HTERT RPE-1 (cell line): Measurements from ENCODE around the gene SSC5D.

Experiments
- in situ Hi-C: fragments of 300-500 bp; cut with MboI; formaldehyde crosslinking; loops from 4 replicates; pipeline ENCODE4 v1.14.3; 2020; ENCODE audit warnings: low sequenced_read_pairs

SSC5D gene

DNA sequence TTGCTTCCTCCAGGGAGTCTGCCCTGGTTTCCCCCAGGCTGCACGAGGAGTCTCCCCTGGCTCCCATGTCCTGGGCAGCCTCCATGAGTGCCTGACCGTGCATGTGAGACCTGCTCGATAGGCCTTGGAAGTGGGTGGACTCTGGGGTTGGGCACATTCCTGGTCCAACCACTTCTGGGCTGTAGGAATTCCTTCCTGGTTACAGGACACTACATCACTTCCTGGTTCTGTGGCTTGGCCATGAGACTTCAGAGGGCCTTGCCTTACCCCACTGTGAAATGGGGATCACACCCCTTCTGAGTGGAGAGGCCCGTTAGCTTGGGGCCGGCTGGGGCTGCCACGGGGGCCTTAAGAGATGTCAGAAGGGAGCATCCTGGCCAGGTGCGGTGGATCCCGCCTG, 15.8 kb upstream of the SSC5D start:
- in situ Hi-C loops = no loop called here

DNA sequence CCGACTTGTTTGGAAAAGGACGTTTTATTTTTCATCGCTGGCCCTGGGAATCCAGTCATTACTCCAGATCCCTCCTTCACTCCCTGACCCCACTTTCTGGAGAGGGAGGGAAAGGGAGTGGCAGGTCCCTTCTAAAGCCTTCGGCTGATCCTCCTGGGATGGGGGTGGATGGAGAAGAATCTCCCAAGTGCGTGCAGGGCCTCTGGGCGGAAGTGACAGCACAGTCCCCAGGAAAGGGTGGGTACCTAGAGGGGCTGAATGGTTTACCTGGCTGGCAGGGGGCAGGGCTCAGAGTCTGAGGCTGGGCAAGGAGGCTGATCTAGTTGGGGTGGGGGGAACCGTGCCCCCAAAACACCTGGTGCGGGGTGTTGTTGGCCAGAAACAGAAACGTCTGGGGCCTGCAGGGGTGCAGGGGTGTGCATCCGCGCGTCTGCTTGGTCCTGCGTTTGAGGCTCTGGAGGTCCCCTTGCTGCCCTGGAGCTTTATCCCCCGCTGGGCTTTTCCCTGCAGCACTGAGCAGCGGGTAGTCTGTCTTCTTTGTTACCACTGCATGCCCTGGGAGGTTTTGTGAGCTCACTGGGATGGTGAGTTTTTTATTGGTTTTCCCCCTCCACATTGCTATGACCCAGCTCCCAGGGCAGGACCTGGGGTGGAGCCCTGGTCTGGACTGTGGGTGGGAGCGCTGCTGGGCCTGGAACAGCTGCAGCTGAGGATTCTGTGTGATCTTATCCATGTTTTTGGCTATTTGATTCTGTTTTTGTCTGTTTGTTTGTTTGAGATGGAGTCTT, 14.8 kb upstream of the SSC5D start:
- in situ Hi-C loops = no loop called here

DNA sequence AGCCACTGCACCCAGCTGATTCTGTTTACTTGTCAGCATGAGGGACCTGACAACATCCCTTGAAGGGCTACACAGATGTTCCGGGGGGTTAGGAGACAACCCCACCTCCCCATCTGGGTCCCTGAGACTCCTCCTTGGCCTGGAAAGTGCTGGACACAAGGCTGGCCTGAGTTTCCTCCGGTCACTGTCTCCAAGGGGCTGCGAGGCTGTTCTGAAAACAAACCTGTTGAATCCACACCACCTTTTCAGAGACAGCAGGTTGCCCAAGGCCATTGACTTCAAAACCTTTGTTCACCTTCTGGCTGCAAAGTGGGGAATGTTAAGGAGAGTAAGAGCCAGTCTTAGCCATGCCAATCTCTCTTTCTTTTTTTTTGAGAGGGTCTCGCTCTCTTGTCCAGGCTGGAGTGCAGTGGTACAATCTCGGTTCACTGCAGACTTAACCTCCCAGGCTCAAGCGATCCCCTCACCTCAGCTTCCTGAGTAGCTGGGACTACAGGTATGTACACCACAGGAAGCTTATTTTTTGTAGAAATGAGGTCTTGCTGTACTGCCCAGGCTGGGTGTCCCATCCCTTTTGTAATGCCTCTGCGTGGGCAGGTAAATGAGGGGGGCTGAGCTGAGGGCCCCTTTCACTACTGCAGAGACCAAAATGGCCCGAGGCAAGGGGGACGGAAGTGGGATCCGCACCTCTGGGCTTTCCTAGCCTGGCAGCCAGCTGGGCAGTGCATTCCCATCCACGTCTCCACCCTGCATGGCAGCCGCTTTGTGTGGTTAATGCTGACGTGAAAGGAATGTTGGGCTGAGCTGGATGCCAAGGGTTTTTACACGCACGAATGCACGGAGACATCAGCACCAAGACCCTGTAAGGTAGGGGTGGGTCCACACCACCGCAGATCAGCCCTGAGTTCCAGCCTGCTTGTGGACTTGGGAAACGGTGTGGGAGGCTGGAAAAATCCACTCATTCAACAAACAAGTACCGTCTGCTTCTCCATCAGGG, 13.7 kb upstream of the SSC5D start:
- in situ Hi-C loops = no loop called here

DNA sequence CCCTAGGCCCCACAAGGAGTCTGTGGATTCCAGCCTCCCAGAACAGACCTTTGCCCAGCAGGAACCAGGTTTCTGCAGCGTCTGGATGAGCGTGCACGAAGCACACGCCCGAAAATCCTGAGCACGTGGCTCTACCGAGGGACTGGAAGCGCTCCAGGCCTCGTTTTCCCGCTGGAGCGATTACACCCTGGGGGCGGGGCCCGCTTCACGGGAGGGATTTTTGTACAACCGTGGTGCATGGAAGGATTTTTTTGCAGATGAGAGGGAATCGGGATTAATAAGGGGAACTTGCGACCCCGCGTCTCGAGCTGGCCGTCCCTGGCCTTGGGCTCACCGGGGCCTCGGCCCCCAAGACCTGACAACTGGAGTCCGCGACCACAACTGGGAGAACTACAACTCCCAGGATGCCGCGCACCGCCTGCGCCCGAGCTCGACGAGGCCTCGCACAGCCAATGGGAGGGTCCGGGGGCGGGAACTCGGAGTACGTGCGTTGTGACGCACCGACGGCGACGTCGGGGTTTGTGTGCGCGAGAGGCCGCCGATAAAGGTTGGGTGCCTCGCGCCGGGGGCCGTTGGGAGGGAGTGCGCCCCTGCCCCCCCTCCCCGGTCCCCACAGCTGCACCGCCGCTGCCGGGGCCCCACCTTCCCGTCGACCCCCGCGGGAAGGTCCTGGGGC, 12.0 kb upstream of the SSC5D start, which contains the start of gene ZNF628:
ZNF628 (plus strand) TSS at position 518 of the 676 bp plus-strand sequence. CDS start 3,294 bp downstream, outside the sequence.
- in situ Hi-C loops = no loop called here

DNA sequence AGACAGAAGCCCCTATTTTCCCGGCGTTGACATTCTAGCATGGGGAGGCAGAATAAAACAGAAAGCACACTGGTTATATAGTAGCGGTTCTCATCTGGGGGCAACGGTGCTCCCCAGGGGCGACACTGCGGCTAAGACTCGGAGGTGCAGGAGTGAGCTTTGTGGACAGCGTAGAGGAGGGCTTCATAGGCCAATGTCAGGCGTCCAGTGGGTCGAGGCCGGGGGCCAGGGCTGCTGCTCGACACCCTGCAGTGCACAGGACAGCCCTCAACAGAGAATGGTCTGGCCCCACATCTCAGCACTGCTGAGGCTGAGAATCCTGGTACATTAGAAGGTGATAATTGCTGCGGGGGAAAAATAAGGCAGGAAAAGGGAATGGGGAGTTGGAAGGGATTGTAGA, 10.3 kb upstream of the SSC5D start:
- in situ Hi-C loops = no loop called here

DNA sequence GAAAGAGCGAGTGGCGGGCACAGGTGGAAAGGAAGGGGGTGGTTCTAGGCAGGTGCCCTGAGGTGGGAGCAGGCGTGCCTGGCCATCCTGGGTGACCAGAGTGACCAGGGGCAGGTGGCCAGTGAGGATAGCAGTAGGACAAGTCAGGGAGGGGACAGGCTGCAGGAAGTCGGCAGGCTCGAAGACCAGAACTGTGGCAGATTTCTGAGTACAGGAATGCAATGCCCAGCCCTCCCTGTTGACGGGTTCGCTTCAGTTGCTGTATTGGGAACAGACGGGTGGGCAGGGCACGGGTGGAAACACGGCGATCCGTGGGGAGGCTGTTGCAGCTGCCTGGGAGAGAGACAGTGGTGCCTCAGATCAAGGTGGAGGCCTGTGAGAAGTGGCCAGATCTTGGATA, 9.9 kb upstream of the SSC5D start:
- in situ Hi-C loops = no loop called here

DNA sequence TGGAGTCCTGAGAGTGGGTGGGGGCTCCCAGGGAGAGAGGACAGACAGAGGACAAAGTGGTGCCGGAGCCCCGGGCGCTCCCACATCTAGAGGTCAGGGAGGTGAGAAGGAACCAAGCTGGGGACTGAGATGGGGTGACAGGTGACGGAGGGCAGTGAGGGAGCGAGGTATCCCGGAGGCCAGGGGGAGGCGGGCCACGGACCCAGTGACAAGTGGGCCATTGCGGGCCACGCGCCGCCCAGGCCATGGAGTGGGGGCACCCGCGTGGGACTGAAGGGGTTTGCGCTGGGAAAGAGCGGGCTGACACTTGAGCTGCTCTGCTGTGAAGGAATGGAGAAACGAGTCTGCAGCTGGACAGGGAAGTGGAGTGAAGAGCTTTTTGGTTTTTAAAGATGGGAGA, 9.2 kb upstream of the SSC5D start:
- in situ Hi-C loops = no loop called here

DNA sequence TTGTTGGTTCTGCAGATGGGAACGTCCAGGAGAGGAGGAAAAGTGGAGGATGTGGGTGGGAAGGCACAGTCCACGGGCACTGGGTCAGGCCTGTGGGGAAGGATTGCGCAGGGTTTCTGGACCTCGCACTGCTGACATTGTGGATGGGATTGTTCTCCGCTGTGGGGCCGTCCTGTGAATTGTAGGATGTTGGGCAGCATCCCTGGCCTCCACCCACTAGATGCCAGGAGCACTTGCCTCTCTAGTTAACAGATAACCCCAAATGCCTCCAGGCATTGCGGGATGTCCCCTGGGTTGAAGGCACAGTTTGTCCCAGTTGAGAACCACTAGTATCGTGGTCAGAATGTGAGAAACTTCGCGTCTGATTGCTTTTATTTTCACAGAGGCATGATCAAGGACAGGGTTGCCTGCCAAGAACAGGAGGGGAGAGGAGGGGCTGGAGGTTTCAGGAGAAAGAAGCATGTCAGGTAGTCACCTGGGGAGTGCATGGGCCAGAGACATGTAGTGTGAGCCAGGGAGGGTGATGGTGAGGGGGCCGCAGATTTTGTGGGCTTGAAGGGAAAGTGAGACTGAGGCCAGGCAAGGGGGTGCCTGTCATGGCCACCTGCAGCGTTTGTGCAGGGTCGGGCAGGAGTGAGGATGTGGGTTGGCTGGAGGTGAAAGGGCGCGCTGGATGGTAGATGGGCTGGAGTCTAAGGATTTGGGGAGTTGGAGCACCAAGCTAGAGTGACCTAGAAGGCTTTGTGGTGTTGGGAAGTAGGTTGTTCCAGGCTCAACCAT, 8.6 kb upstream of the SSC5D start:
- in situ Hi-C loops = no loop called here

DNA sequence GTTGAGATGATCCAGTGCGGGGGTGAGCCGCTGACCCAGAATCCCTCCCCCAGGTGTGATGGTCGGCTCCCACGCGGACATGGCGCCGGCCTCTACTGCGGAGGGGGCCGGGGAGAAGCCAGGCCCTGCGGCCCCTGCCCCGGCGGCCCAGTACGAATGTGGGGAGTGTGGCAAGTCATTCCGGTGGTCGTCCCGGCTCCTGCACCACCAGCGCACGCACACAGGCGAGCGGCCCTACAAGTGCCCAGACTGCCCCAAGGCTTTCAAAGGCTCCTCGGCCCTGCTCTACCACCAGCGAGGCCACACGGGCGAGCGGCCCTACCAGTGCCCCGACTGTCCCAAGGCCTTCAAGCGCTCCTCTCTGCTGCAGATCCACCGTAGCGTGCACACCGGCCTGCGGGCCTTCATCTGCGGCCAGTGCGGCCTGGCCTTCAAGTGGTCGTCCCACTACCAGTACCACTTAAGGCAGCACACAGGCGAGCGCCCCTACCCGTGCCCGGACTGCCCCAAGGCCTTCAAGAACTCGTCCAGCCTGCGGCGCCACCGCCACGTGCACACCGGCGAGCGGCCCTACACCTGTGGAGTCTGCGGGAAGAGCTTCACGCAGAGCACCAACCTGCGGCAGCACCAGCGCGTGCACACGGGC, 7.0 kb upstream of the SSC5D start:
- in situ Hi-C loops = no loop called here

DNA sequence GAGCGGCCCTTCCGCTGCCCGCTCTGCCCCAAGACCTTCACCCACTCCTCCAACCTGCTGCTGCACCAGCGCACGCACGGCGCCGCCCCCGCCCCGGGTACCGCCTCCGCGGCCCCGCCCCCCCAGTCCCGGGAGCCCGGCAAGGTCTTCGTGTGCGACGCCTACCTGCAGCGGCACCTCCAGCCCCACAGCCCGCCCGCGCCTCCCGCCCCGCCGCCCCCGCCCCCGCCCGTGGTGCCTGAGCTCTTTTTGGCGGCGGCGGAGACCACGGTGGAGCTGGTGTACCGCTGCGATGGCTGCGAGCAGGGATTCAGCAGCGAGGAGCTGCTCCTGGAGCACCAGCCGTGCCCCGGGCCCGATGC, 6.5 kb upstream of the SSC5D start:
- in situ Hi-C loops = no loop called here

DNA sequence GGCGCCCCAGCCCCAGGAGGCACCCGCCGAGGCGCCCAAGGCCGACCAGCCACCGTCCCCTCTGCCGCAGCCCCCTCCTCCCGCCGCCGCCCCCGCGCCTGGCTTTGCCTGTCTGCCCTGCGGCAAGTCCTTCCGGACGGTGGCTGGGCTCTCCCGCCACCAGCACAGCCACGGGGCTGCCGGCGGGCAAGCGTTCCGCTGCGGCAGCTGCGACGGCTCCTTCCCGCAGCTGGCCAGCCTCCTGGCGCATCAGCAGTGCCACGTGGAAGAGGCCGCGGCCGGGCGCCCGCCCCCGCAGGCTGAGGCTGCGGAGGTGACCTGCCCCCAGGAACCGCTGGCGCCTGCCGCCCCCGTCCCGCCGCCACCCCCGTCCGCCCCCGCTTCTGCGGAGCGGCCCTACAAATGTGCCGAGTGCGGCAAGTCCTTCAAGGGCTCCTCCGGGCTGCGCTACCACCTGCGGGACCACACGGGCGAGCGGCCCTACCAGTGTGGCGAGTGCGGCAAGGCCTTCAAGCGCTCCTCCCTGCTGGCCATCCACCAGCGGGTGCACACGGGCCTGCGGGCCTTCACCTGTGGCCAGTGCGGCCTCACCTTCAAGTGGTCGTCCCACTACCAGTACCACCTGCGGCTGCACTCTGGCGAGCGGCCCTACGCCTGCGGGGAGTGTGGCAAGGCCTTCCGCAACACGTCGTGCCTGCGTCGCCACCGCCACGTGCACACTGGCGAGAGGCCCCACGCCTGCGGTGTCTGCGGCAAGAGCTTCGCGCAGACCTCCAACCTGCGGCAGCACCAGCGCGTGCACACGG, 5.9 kb upstream of the SSC5D start:
- in situ Hi-C loops = no loop called here

DNA sequence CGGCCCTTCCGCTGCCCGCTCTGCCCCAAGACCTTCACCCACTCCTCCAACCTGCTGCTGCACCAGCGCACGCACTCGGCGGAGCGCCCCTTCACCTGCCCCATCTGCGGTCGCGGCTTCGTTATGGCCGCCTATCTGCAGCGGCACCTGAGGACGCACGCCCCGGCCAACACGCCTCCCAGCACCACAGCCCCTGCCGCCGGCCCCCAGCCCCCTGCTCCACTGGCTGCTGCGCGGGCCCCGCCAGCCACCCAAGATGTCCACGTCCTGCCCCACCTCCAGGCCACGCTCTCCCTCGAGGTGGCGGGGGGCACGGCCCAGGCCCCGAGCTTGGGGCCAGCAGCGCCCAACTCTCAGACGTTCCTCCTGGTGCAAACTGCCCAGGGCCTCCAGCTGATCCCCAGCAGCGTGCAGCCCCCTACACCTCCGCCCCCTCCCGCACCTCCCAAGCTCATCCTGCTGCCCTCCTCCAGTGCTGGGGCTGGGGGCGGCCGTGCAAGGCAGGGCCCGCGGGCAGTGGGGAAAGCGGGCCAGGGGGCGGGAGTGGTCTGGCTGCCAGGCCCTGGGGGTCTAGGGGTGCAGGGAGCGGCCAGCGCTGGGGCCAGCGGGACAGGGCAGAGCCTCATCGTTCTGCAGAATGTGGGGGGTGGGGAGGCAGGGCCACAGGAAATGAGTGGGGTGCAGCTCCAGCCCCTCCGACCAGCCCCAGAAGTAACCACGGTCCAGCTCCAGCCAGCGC, 5.1 kb upstream of the SSC5D start:
- in situ Hi-C loops = no loop called here

DNA sequence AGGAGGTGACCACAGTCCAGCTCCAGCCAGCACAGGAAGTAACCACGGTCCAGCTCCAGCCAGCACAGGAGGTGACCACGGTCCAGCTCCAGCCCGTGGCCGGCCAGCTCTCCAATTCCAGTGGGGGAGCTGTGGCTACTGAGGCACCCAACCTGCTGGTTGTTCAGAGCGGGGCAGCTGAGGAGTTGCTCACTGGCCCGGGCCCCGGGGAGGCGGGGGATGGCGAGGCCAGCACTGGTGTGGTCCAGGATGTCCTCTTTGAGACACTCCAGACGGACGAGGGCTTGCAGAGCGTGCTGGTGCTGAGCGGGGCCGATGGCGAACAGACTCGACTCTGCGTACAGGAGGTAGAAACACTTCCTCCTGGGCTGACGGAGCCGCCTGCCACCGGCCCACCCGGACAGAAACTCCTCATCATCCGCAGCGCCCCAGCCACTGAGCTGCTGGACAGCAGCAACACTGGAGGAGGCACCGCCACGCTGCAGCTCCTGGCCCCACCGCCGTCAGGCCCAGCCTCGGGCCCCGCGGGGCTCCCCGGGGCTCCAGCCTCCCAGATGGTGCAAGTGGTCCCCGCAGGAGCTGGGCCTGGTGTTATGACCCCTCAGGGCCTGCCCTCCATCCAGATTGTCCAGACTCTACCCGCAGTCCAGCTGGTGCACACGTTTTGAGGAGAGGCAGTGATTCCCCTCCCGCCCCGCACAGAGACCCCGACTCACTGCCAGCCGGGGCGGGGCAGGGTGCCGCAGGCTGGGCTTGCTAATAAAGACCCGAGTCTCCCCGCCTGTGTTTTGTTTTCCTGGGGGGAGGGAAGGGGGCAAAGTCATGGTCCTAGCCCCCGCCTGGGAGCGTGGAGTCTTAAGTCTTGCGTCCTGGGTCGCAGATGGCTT, 4.3 kb upstream of the SSC5D start:
- in situ Hi-C loops = no loop called here

DNA sequence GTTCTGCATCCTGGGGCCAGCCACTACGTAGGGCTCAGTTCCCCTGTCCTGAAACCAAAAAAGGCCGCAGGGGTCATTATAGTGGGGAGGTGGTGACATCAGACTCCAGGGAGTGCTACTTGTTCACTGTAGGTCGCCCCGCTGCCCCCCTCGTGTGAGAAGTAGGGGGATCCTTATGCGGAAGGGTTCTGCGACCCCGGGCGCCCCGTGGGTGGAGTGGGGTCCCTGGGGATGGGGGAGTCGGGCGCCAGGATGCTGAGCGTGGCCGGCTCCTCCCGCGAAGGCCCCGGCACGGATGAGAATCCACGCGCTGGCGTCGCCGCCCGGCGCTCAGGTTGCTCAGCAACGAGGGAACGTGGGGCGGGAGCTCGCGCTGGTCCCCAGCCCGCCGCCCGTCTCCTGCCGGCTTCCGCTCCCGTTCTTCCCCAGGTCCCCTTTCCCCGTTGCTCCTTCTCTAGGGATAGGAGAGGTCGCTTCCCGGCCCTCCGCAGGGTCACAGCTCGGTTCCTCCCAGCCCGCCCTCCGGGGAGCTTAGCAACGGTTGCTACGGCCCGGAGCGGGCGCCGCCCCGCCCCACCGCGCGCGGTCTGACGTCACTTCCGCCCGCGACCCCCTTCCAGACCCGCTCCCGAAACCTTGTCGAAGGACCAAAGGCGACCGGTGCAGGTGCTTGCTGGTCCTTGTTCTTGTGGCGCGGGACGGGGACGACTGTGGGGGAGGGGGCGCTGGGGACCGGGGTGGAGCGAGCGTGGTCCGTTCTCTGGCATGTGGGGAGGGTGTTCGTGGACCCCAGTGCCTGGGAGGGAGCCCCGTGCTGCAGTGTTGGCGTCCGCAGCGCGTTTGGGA, 3.4 kb upstream of the SSC5D start, which contains the start of gene NAT14:
NAT14 (plus strand) TSS at position 596 of the 846 bp plus-strand sequence. CDS start 521 bp downstream, outside the sequence.
- in situ Hi-C loops = no loop called here

DNA sequence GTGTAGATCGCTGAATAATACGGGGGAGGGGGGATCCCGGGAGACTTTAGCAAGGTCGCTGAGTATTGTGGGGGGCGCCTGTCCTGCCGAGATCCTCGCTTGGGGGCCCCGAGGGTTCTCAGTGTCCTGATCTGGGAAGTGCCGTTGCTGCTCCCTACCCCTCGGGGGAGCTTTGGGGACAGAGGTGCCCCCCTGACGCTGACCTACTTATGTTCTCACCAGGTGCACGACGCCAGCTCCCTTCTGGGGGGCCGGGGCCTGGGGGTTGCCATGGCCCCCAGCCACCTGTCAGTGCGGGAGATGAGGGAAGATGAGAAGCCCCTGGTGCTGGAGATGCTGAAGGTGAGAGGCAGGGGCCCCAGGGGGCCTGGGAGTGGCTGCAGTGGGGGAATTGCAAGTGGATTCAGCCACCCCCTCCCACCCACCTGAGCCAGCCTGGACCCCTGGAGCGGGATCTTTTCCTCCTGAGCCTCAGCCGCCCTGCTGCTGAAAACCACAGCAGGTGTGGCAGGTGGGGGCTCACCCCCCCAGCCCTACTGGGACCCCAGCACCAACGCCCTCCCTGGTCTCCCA, 2.7 kb upstream of the SSC5D start:
- in situ Hi-C loops = no loop called here
